ENCODE results near the gene IDNK.

The IDNK gene

GRCh38 chr9:83583151-83584014, 39.6 kb upstream of the IDNK start:
- Histone ChIP-seq H2AFZ (ENCODE audit: low read length) (no peak overlapping the region), H3K9me3 (replicated peaks; ENCODE audit: insufficient read depth, low read length) (no peaks in the 10 kb centered on the region), H3K36me3 (replicated peaks; ENCODE audit: insufficient read depth, low read length) (no peaks in the 10 kb centered on the region), H3K9me2 (replicated peaks; ENCODE audit: insufficient read depth, low read length) (no peaks in the 10 kb centered on the region), H3K79me2 (ENCODE audit: low read length) (no peaks in the 10 kb centered on the region), H3K9ac (ENCODE audit: low read length) (no peak overlapping the region), H3K4me3 (ENCODE audit: low read length) (no peak overlapping the region), H3K27me3 (replicated peaks; ENCODE audit: insufficient read depth, low read length) (no peaks in the 10 kb centered on the region), H3K27ac (ENCODE audit: low read length) (no peak overlapping the region), H3K4me2 (ENCODE audit: low read depth, low read length) (no peak overlapping the region), H3F3A (ENCODE audit: insufficient read depth, low read length) (no peaks in the 10 kb centered on the region), H3K4me1 (ENCODE audit: low read length) (no peaks in the 10 kb centered on the region), H4K20me1 (ENCODE audit: insufficient read depth, low read length) (no peaks in the 10 kb centered on the region)
- peak; percentile 35 for DNase-seq
- TF ChIP-seq EZH2phosphoT487 (IDR thresholded peaks at IDR 0.05; ENCODE audit: low read length) (no peak), CTCF (IDR thresholded peaks at IDR 0.05; ENCODE audit: low read length) (peak; percentile 62)

GRCh38 chr9:83584995-83585394, 37.9 kb upstream of the IDNK start:
- no peak overlapping the region for H3K4me3 ChIP-seq (ENCODE audit: low read length)
- no peak overlapping the region for H3K9ac ChIP-seq (ENCODE audit: low read length)
- no peaks in the 10 kb centered on the region for H3K79me2 ChIP-seq (ENCODE audit: low read length)
- no peaks in the 10 kb centered on the region for H4K20me1 ChIP-seq (ENCODE audit: insufficient read depth, low read length)
- no peaks in the 10 kb centered on the region for H3K27me3 ChIP-seq (replicated peaks; ENCODE audit: insufficient read depth, low read length)
- no peaks in the 10 kb centered on the region for H3F3A ChIP-seq (ENCODE audit: insufficient read depth, low read length)
- H3K9me2 ChIP-seq (replicated peaks; ENCODE audit: insufficient read depth, low read length): no peaks in the 10 kb centered on the region
- no peak overlapping the region for H3K4me2 ChIP-seq (ENCODE audit: low read depth, low read length)
- H3K27ac ChIP-seq (ENCODE audit: low read length): no peak overlapping the region
- H3K36me3 ChIP-seq (replicated peaks; ENCODE audit: insufficient read depth, low read length): no peaks in the 10 kb centered on the region
- no peak overlapping the region for H2AFZ ChIP-seq (ENCODE audit: low read length)
- TF ChIP-seq EZH2phosphoT487 (IDR thresholded peaks at IDR 0.05; ENCODE audit: low read length) (no peak), EZH2 (optimal IDR thresholded peaks at IDR 0.05; ENCODE audit: low read depth, low read length) (no peak), CTCF (IDR thresholded peaks at IDR 0.05; ENCODE audit: low read length) (no peak)
- H3K4me1 ChIP-seq (ENCODE audit: low read length): no peaks in the 10 kb centered on the region
- no peak for DNase-seq
- H3K9me3 ChIP-seq (replicated peaks; ENCODE audit: insufficient read depth, low read length): no peaks in the 10 kb centered on the region

- no peak for TF ChIP-seq EZH2phosphoT487 (IDR thresholded peaks at IDR 0.05; ENCODE audit: low read length)
- TF ChIP-seq EZH2 (optimal IDR thresholded peaks at IDR 0.05; ENCODE audit: low read depth, low read length): no peak
- TF ChIP-seq CTCF (IDR thresholded peaks at IDR 0.05; ENCODE audit: low read length): no peak
- Histone ChIP-seq H3K4me1 (ENCODE audit: low read length) (no peaks in the 10 kb centered on the region), H3K4me3 (ENCODE audit: low read length) (no peak overlapping the region), H3K27ac (ENCODE audit: low read length) (no peak overlapping the region), H2AFZ (ENCODE audit: low read length) (no peak overlapping the region), H4K20me1 (ENCODE audit: insufficient read depth, low read length) (no peaks in the 10 kb centered on the region), H3K9me3 (replicated peaks; ENCODE audit: insufficient read depth, low read length) (no peaks in the 10 kb centered on the region), H3F3A (ENCODE audit: insufficient read depth, low read length) (no peaks in the 10 kb centered on the region), H3K9ac (ENCODE audit: low read length) (no peak overlapping the region), H3K36me3 (replicated peaks; ENCODE audit: insufficient read depth, low read length) (no peaks in the 10 kb centered on the region), H3K9me2 (replicated peaks; ENCODE audit: insufficient read depth, low read length) (no peaks in the 10 kb centered on the region), H3K79me2 (ENCODE audit: low read length) (no peaks in the 10 kb centered on the region), H3K27me3 (replicated peaks; ENCODE audit: insufficient read depth, low read length) (no peaks in the 10 kb centered on the region), H3K4me2 (ENCODE audit: low read depth, low read length) (no peak overlapping the region)
- DNase-seq: no peak
These were observed 34.7 kb upstream of the IDNK start for GRCh38 chr9:83588256-83588655.
